SHP77 (cell line): ENCODE data around the gene LHPP.
"Not testable (repeated sequence)": the region's sequence is repeated elsewhere in the genome, so short reads cannot be mapped to it uniquely, and the experiment has no call there.

Source experiments
- DNase-seq, 2 experiments: peaks; one replicate each; lab custom pipeline; 2025; lab: John Stamatoyannopoulos, UW

LHPP gene

DNA sequence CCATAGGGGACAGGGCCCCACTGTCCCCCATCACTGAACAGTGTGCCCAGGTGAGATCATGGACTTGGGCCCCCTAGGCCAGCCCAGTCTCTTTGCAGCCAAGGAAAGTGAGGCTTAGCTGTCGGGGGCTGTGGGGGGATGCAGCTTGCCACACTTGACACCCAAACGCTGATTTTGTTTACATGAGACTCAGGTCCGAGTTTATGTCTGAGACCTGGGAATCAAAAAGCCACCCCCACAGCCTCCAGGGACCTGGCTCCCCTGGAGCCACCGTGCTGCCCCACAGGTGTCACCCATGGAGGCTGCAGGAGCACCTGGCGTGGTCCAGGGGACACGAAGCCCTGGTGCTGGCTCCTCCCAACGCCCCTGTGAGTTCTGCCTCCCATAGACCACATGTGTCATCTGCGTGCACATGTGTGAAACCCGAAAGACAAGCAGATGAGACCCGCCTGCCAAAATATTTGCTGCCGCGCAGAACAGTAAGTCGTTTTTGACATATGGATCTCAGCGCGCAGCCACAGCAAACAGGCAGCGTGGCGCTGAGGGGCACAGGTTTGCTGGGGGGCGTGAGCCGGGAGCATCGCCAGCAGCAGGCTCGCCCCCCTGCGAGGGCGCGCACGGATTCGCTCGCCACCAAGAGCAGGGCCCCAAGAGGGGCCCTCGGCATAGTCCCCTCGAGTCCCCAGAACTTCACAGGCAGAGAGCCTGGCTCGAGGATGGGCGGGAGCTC, 112.3 kb downstream of the LHPP start:
- DNase-seq: no peak

DNA sequence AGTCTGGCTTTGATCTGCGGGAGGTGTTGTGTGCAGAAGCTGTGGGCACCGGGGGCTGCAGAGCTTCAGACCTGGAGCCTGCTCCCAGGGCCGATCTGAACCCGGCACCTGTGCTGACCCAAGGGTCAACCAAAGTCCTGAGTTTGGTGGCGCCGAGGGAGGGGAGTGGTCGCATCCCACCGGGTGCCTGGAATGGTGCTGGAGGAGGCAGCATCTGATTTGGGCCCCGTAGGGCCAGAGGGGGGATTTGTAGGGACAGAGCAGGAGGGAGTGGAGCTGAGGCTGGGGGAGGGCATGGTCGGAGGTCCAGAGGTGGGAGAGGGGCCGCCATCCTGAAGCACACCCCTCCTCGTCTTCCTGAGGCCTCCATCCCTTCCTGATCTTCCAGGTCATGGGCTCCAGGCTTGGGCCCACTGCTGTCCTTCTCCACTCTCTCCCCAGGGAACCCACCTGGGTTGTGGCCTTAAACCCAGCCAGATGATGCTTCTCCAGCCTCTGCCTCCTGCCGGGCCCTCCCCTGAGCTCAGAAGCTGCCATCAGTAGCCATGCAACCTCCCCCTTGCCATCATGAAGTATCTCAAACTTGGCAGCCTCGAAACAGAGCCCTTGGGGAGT, 112.9 kb downstream of the LHPP start:
- DNase-seq: no peak

GRCh38 chr10:124575107-124576035, 113.7 kb downstream of the LHPP start:
- DNase-seq: no peak

GRCh38 chr10:124576526-124577420, 115.2 kb downstream of the LHPP start:
- DNase-seq: no peak

GRCh38 chr10:124577651-124578050, 116.0 kb downstream of the LHPP start:
- DNase-seq: no peak

DNA sequence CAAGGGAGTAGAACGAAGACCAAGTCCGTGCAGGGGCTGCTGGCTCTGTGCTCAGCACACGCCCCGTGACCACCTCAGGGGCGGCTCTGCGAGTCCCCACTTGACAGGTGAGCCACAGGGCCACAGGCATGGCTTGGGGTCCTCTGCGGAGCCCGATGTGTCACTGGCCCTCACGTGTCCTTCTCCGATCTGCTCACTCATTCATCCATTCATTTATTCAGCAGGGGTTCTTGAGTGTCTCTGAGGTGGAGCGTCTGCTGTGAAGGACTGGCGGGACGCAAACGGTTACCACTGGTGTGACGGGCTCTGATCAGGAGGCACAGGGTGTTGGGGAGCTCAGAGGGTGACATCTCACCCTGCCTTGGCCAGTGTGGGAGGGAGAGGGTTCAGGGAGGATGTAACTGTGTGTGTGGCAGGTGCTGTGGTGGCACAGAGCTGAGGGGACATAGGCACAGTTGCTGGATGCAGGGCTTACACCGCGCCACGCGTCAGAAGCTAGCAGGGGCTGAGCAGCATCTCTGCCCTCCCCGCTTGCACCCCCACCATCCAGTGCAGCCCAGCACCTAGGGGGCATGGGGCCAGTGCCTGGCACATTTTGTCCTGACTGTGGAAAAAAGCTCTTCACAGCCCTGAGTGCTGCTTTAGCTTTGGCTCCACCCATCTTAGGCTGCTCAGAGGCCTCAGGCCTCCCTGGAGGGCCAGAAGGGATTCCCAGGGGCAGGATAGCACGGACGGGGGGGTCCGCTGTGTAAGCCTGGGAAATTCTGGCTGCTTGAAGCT, 116.8 kb downstream of the LHPP start:
- no peak for DNase-seq

- DNase-seq: no peak
Measured at GRCh38 chr10:124579011-124579399, 117.4 kb downstream of the LHPP start.

- no peak for DNase-seq
Measured at GRCh38 chr10:124586142-124586541, 124.5 kb downstream of the LHPP start.

DNA sequence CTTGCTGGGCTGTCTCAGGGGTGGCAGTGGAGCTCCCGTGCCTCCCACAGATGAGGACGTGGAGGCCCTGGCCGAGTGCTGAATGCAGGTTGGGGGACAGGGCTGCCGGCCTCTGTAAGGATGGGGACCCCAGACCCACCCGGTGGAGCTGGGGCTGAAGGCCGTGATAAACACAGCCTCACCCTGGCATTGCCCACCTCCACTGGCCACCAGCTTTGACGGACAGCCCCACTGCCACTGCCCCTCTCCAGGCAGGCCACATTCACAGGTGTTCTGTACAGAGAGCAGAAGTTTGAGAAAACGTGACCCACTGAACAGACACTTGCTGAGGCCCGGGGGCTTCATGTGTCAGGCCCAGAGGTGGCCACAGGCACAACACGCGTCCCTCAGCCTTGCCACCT, 126.2 kb downstream of the LHPP start:
- no peak for DNase-seq

DNA sequence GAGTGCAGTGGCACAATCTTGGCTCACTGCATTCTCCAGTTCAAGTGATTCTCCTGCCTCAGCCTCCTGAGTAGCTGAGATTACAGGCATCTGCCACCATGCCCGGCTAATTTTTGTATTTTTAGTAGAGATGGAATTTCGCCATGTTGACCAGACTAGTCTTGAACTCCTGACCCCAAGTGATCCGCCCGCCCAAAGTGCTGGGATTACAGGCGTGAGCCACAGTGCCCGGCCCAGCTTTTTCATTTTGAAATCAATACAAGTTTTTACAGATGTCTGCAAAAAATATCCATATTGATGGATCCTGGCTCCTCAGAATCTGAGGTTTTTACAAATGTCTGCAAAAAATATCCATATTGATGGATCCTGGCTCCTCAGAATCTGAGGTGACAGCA, 126.7 kb downstream of the LHPP start:
- not testable (repeated sequence) for DNase-seq

DNA sequence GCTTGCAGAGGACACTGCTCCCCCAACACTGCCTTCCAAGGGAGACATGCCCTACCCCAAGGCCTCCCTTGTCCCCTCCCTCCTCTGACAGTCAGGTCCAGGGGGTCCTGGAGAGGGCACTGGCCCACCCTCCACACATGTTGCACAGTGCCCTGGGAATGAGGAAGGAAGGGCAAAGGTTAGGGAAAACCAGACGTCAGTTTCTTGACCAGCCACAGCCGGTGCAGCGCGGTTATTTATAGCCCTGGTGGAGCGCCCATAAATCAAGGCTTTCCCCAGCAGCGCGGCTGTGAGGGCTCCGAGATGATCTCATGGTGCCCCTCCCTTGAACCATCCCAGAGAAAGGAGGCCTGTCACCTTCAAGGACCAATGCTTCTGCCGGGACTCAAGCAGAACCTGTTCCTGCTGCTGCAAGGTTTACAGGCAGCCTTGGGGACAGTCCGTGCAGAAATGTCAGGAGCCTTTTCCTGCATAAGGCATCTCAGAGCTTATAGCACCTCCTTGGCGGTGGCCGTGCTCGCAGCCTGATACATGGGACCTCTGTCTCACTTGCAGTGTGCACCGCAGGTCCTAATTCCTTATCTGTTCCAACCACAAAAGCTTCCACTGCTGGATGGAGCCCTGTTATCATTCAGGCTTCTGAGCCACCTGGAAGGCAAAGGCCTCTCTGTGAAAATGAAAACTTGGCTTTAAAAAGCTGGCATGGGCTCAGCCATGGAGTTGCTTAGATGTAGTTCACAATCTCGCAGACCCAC, 127.3 kb downstream of the LHPP start:
- DNase-seq: peak; percentile 18 to 56

DNA sequence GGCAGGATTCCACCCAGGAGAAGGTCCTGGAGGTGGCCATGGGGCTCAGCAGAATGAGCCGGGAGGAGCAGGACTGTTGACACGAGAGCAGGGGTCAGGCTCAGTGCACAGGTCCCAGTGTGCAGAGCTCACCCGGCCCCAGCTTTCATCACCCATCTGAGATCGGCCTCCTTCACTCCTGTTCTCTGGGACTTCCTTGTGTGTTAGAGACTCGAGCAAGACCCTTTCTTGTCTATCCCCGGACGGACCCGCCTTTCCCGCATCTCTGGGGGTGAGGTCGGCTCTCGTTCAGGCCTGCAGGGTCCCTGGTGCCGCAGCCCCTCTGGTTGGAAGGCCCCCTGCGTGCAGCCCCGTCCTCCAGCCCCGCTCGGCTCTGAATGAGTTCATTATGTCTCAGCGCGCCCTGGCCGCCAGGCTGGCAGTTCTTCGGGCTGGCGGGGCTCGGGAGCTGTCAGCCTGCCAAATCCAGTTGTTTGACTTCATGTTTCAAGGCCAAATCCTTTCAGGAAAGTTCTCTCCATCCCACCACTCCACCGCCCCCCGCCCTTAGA, 127.9 kb downstream of the LHPP start:
- no peak for DNase-seq

- no peak for DNase-seq
Measured at GRCh38 chr10:124590216-124591122, 128.8 kb downstream of the LHPP start.

DNA sequence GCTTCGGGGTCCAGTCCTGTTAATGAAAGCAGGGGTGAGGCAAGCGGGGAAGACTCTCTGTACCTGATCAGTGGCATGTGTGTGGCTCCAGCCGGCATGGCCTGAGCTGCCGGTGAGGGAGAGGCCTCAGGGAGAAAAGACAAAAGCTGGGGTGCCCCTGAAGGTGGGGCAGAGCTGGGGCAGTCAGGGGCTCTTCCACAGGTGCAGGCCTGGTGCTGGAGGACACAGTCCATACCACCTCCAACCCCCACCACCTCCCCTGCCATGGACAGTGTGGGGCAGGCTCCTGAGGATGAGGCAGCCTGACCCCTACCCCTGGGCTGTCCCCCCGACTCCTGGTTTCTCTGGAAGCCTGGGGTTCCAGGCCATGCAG, 129.5 kb downstream of the LHPP start:
- no peak for DNase-seq

DNA sequence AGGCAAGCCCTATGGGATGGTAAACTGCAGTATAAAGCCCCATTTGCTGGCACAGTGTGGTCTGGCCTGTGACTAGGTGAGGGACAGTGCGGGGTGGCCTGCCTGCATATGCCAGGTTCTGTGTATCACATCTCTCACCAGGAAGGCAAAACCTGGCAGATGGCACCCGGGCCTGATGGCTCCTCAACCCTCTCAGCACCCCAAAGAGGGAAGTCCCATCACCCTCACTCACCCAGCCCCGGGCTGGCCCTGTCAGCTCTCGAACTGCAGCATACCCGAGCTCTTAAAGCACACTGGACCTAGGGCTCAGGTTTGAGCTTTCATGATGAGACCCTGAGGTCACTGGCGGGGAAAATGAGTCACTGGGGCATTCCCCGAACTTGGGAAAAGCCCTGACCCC, 130.5 kb downstream of the LHPP start:
- no peak for DNase-seq

DNA sequence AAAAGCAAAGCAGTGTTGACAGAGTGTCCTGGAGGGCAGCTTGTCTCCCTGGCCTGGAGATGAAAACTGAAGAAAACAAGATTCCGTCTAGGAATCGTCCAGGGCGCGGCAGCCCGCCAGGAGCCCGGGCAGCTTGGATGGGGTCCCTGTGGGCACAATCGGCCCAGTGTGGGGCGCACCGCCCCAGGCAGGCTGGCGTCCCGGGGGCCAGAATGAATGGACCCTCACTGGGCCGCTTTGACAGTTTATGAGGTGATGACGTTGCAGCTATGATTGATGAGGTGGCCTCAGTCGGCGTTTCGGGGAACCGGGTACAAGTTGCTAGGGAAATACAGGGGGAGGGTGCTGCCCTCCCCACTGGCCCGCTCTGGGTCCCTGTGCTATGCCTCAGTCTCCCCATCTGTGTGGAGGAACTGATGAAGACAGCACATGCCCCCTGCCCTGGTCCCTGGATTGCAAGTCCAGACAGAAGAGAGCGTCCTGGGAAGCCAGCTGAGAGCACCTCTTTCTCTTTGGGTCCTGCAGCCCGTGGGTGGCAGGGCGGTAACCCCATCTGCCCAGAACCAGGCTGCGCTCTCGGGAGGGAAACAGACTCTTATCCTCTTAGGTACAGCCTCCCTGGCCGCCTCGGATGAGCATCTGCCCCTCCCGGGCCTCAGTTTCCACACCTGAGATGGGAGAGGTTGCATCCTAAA, 131.3 kb downstream of the LHPP start:
- DNase-seq: no peak

DNA sequence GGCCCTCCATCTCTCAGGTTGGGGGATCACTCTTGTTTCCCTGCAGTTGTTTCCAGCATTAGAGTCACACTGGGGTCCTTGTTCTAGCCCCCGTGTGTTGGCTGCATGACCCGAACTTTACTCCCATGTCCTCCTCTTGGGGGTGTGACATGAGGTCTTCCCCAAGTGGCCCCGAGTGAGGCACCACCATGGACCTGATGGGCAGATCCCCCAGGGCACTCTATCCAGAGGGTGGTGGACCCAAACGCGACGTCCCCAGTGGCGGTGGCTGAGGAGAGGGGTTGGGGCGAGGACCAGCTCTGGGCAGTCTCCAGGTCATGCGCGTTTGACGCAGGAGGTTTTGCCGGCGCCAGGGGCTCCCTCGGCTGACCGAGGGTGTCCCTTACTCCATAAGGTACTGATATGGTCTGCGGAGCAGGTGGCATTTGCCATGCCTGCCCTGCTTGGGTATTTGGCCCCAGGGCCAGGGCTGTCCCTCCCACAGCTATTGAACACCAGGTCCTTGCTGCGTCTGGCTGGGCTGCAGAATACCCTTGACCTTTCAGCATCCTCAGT, 131.9 kb downstream of the LHPP start:
- no peak for DNase-seq

- DNase-seq: no peak
Measured at GRCh38 chr10:124594240-124594639, 132.6 kb downstream of the LHPP start.
